Epithelial cell of esophagus (primary cell): ENCODE data around the gene SGMS2.
A peak's percentile ranks its signal among the peaks of the same experiment; 100 is the strongest.

Experiments used
- DNase-seq: peaks from one replicate; pipeline ENCODE4 v3.0.0; 2010; ENCODE audit warnings: low read depth
- H3K4me3 ChIP-seq: 2 replicates; pipeline ENCODE4 v1.5.1; 2011; ENCODE audit warnings: mild to moderate bottlenecking, low read length, control low read depth
- TF ChIP-seq, protein P1 (sequence below): IDR thresholded peaks from 2 replicates; pipeline ENCODE4 v1.5.1; 2011; ENCODE audit warnings: low read depth, mild to moderate bottlenecking, low read length, control low read depth, inconsistent platforms; ENCODE audit not compliant: insufficient read depth; ENCODE audit errors: missing control alignments

The SGMS2 gene

GRCh38 chr4:107877361-107877760, 52.6 kb downstream of the SGMS2 start:
- no peak overlapping the region for H3K4me3 ChIP-seq
- TF ChIP-seq, protein P1, sequence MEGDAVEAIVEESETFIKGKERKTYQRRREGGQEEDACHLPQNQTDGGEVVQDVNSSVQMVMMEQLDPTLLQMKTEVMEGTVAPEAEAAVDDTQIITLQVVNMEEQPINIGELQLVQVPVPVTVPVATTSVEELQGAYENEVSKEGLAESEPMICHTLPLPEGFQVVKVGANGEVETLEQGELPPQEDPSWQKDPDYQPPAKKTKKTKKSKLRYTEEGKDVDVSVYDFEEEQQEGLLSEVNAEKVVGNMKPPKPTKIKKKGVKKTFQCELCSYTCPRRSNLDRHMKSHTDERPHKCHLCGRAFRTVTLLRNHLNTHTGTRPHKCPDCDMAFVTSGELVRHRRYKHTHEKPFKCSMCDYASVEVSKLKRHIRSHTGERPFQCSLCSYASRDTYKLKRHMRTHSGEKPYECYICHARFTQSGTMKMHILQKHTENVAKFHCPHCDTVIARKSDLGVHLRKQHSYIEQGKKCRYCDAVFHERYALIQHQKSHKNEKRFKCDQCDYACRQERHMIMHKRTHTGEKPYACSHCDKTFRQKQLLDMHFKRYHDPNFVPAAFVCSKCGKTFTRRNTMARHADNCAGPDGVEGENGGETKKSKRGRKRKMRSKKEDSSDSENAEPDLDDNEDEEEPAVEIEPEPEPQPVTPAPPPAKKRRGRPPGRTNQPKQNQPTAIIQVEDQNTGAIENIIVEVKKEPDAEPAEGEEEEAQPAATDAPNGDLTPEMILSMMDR, result no peak
- no peak for DNase-seq

GRCh38 chr4:107885865-107886264, 61.1 kb downstream of the SGMS2 start:
- DNase-seq, result peak; percentile 50
- no peak overlapping the region for H3K4me3 ChIP-seq
- TF ChIP-seq, protein P1, result no peak

- DNase-seq, result no peak
- TF ChIP-seq, protein P1, result no peak
Observed at GRCh38 chr4:107888237-107888636, 63.5 kb downstream of the SGMS2 start.

DNA sequence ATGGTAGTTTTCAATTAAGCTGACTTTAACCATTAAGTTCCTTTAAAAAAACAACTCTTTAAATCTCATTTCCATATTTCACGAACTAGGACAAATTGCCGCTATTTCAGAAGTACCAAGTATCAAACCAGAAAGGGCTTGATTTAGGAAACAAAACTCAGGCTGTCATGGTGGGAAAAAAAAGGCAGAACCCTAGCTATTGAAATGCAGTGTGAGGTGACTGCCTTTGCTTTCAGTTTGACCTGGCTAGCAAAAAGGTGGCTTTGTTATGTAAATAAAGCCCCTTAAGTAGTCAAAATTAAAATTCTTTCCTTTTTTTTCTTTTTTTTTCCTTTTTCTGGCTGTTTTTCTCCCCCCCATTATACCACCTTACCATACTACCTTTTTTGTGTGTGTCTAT, 66.0 kb downstream of the SGMS2 start:
- no peak for DNase-seq
- TF ChIP-seq, protein P1, result no peak
- H3K4me3 ChIP-seq, result no peak overlapping the region

More at GRCh38 chr4:107888237-107888636, 63.5 kb downstream of the SGMS2 start:
- no peak overlapping the region for H3K4me3 ChIP-seq

GRCh38 chr4:107891299-107891698, 66.6 kb downstream of the SGMS2 start:
- no peak overlapping the region for H3K4me3 ChIP-seq
- no peak for DNase-seq
- TF ChIP-seq, protein P1, result no peak

- no peak overlapping the region for H3K4me3 ChIP-seq
- TF ChIP-seq, protein P1, result no peak
- peak; percentile 68 for DNase-seq
Observed at GRCh38 chr4:107893171-107894137, 68.7 kb downstream of the SGMS2 start.
